H54 (cell line): ENCODE data around the gene TMEM30B.
"Not testable (repeated sequence)": the region's sequence is repeated elsewhere in the genome, so short reads cannot be mapped to it uniquely, and the experiment has no call there.

ENCODE experiments used
- DNase-seq: peaks from one replicate; pipeline ENCODE4 v3.0.0; 2011; ENCODE audit warnings: low spot score, mixed read lengths; ENCODE audit not compliant: insufficient read length
- FAIRE-seq: peaks from 3 replicates; lab custom pipeline; 2011; peaks lifted over from hg19 to GRCh38; lab: Jason Lieb, UNC
- POLR2A ChIP-seq: IDR thresholded peaks from 2 replicates; pipeline ENCODE4 v1.6.1; 2011; ENCODE audit warnings: low read depth, mild to moderate bottlenecking, low read length

Gene TMEM30B

DNA sequence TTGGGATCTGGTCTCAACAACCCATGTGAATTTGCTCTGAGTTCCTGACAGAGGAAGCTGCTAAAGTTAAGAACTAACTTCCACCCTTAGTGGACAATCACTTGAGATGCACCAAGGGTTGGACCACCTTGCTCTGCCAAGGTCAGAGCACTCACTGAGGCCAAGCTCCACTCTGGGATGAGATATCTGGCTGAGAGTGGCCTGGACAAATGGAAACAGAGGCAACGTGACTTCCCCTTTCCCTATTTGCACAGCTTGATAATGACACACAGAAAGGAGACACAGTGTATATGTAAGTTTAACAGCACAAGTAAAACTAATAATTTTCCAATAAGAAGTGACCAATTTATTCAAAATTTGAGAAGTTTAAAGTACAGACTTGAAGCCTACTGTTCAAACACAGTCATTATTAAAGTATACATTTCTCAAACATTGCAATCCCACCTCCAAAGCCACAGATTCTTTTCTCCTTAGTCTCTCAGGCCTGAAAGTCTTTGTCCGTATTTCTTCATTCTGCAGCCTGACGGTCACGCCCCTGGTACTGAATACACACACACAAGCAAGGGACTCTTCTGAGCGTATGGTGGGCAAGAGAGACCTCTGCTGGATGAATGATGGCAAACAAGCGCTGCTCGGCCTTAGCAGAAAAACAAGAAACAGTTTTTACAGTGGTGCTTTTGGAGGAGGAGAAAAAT is 28.6 kb downstream of the TMEM30B start:
- peak; percentile 60 for DNase-seq
- FAIRE-seq = peak; percentile 99
- no peak for TF ChIP-seq POLR2A

DNA sequence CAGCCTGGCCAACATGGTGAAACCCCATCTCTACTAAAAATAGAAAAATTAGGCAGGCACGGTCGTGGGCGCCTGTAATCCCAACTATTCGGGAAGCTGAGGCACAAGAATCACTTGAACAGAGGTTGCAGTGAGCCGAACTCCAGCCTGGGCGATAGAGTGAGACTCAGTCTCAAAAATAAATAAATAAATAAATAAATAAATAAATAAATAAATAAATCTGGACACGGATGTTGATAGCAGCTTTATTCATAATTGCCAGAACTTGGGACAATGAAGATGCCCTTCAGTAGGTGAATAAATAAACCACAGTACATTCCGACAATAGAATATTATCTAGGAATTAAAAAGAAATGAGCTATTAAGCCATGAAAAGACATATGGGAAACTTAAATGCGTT is 31.1 kb downstream of the TMEM30B start:
- no peak for FAIRE-seq
- TF ChIP-seq POLR2A = no peak
- no peak for DNase-seq

DNA sequence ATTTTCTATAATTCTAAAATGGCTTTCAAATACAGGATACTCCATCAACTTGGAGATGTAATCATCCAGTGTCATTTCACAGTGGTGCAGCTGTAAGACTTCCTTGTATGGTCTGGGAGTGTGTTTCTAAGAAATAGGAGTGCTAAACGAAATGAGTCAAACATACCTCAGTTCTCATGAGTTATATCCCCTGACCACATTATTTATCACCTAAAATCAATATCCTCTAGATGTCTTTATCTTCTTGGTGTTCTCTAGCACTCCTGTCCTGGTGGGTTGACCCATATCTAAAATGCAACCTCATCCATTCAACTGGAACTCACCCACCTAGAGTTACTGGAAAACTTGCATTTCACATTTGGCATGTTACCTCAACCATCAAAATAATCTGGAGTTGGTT is 33.2 kb downstream of the TMEM30B start:
- FAIRE-seq (no peak), DNase-seq (no peak)
- TF ChIP-seq POLR2A = no peak

DNA sequence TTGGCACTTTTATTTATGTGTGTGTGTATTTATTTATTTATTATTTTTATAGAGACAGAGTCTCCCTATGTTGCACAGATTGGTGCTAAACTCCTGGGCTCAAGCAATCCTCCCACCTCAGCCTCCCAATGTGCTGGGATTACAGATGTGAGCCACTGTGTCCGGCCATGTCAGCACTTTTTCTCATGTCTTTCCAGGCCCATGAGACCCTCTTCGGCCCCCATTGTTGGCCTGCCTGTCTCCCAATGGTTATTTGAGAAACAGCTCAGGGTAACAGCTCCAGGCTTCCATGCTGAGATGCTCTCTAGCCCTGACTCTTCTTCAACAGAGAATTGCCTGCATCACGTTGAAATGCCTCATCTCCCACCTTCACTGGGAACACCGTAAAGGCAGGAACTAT is 34.4 kb downstream of the TMEM30B start:
- FAIRE-seq (no peak), DNase-seq (no peak)
- TF ChIP-seq POLR2A = no peak

DNA sequence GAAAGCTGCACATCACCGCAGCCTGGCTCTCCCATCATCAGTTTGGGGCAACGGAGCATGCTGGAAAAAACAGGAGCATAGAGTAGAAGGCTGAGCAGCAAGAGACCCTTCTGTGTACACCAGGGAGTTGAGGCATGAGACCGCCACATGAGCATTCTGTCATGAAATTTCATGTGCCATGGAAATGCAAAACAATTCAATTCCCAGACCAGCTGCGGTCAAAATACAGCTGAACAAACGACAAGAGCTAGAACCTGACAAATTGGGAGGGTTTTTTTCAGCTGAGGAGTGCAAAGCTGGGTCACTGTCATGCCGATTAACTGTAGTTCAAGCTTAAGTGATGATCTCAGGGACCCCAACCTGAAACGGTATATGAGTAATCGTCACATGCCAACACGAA is 37.1 kb downstream of the TMEM30B start:
- TF ChIP-seq POLR2A = no peak
- DNase-seq = no peak
- FAIRE-seq = no peak

DNA sequence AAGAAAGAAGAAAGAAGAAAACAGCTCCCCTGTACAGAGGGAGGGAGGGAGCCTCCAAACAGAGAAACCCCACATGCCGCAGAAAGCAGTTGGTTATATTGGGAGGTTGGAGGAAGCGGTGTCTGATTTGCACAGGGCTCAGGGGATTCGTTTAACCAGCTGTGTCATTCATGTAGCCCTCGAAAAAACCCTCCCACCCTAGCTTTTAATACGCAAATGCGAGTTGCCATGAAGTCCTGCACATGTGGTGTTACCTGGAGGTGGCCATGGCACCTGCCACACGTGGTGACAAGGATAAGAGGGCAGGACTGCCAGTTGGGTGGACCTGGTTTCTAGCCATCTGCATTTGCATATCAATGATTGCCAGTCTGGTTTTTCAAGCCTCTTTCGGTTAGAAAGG is 40.9 kb downstream of the TMEM30B start:
- FAIRE-seq = no peak
- DNase-seq = no peak
- no peak for TF ChIP-seq POLR2A

DNA sequence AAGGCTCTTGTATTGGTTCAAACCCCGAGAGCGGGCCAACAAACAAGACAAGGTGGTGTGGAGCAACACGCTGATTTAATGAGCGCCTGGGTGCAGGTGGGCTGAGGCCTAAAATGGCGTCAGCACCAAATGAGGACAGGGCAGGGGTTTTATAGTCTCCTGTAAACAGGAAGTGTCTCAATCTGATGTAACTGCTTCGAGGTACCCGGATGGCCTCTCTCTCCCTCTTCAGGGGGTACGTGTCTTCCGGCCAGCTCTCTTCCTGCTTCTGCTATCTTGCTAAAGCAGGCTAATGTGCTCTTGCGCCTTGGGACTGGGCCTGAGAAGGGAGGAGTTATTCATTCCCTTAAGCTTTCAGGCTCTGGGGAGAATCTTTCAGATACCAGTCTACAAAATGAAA is 41.9 kb downstream of the TMEM30B start:
- not testable (repeated sequence) for FAIRE-seq, DNase-seq

DNA sequence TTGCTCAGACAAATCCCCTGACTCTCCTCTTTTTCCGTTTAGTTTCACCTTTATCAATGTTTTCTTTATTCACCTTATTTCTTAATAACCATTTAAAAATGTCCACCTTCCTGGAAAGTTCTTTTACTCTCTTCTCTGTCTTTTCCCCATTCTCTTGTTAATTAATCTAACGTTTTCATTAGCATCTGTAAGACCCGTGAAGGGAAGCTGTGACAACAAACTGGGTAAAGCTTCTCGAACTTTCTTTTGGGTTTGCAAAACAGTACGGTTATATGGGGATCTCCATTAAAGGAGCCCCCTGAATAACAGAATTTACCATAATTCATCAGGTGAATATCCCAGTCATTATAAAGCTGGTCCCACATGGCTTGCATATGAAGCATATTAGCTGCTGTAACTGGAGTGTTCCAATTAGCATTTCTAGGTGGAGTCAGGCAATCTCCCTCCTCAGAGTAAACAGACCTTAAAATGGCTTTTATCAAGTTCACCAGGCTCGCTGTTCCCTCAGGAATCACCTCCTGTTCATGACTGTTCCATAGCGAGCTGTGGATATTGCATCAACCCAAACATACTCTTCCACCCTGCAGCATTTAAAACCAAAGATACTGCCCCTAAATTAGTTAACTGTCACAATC is 42.4 kb downstream of the TMEM30B start:
- FAIRE-seq = no peak

DNA sequence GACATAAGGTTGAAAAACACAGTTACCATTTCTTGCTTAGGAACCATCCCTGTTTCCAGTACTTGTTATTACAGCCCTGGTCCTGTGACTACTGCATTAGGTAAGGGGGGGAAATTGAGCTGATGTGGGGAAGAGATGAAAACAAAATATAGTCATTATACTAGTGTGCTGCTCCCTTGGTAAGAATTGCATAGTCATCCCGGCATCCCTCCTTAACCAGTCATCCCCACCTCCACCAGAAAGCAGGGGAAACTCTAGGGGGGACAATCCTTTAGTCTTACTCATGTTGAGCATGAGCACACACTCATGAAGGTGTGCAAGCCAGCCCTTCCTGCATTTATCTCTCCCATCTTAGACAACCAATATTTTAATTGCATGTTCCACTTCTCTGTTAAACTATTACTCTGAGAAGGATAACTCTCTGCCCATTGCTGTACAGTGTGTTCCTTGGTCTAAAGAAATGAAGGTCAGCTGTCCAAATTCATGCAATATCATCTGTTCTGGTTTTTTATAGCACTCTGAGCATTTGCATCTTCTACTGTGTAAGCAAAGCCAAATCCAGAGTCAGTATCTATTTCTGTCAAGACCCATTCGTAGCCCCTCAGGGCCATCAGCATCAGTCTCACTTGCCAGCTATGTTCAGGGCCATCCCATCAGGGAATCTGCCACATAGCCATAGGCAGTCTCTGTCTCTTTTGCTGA is 46.8 kb downstream of the TMEM30B start:
- DNase-seq (no peak), FAIRE-seq (no peak)

More for the DNA sequence above, 42.4 kb downstream of the TMEM30B start:
- no peak for DNase-seq
- no peak for TF ChIP-seq POLR2A

DNA sequence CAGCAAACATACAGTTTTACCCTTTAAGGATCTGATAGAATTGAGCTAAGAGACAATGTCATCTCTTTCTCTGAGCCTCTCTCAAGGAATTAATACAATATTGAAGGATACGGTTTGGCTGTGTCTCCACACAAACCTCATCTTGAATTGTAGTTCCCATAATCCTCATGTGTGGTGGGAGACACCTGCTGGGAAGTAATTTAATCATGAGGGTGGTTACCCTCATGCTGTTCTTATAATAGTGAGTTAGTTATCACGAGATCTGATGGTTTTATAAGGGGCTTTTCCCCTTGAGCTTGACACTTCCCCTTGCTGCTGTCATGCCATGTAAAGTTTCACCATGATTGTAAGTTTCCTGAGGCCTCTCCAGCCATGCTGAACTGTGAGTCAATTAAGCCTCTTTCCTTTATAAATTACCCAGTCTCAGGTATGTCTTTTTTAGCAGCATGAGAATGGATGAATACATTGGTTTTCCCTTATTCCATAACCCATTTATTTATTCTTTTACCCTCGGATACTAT is 47.6 kb downstream of the TMEM30B start:
- TF ChIP-seq POLR2A = no peak
- DNase-seq = no peak

More for the DNA sequence above, 46.8 kb downstream of the TMEM30B start:
- no peak for TF ChIP-seq POLR2A

DNA sequence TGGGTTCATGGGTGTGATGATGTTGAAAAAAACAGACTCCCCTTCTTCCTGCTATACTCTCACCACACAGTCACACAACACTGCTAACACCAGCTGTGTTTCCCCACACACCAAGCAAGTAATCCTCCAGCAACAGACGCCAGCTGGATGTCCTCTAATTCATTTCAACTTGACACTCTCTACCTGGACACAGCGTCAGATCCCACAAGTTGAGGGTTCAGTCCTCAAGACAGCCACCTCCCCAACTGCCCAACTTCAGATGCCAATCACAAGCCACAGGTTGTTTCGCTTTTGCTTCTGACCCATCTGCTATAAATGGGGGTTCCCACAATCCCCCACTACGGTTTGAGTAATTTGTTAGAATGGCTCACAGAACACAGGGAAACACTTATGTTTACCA is 49.3 kb downstream of the TMEM30B start:
- TF ChIP-seq POLR2A = no peak
- no peak for DNase-seq
- FAIRE-seq = no peak

More for the DNA sequence above, 47.6 kb downstream of the TMEM30B start:
- no peak for FAIRE-seq

DNA sequence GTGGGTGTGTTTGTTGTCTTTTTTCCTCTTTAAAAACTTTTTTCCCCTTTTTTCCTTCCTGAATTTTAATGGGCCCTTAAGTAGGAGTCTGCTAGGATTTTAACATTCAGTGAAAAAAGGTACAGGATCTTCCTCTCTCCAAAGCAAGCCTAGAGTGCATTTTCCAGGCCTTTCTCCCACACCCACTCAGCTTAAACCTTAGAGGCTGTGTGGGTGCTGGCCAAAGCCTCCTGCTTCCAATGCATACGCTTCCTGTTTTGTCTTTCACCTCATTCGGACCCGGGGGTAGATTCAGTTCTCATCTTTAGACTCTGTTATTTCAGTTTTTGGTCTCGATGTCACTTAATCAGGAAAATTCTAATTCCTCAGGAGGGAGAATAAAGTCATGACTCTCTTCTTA is 51.2 kb downstream of the TMEM30B start:
- FAIRE-seq (no peak), DNase-seq (no peak)
- no peak for TF ChIP-seq POLR2A

DNA sequence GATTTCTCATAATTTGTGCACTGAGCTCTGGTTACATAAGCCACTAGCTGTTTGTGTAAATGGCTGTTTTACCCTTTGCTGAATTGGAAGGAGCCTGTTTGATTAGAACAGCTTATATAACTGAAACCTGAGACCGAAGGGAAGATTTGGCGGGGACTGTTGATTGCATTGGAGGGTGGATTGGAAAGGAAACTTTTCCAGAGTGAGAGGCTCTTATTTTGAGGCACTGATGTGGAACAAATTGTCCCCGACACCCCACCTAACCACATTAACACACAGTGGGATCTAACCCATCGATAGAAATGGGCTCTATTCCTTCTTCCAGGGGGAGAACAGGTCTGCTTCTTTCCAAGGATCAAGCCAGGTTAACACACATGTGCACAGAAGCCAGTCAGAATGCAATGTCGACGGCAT is 51.7 kb downstream of the TMEM30B start:
- TF ChIP-seq POLR2A = no peak
- DNase-seq = no peak
- FAIRE-seq = no peak

DNA sequence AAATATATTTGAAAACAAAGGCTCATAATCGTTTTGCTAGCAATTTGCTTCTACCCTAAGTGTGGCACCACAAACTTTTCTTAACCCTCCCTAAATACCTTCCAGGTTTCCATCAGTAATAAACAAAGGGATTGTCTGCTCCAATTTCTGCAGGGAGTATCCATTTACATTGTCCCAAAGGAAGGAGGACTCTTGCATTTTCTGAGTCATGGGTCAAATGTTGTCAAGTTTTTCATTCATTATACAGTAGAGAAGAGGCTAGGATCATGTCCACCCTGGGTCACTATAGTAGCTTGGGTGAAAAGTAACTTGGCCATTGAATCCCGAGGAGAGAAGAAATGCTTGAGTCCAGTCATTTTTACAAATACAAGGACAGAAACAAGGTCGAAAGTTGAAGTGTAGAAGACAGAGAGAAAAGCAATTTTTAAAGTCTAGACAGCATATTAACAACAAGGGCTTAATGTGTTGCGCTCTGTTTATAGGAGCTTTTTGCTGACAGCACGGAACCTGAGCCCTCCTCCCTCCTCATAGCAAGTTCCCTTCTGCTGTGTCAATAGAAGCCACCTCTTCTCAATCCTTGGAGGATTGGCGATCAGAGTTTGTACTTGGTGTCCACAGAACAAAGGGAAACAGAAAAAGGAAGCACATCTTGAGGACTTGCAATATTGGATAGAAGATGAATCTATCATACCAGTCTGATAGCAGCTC is 53.1 kb downstream of the TMEM30B start:
- no peak for TF ChIP-seq POLR2A
- FAIRE-seq (peak; percentile 43), DNase-seq (no peak)
